NCI-H748 treated with DMSO at 0.1 percent for 48 hours (cell line): ENCODE data around the gene DUOXA2.

Source experiments
- DNase-seq: peaks from one replicate; lab custom pipeline; 2025; lab: John Stamatoyannopoulos, UW

The DUOXA2 gene

GRCh38 chr15:45136378-45136764, 22.2 kb downstream of the DUOXA2 start:
- DNase-seq = no peak

GRCh38 chr15:45137703-45138102, 23.6 kb downstream of the DUOXA2 start:
- DNase-seq = no peak

GRCh38 chr15:45138814-45139765, 25.0 kb downstream of the DUOXA2 start:
- DNase-seq = no peak

GRCh38 chr15:45139770-45140169, 25.6 kb downstream of the DUOXA2 start:
- no peak for DNase-seq

DNA sequence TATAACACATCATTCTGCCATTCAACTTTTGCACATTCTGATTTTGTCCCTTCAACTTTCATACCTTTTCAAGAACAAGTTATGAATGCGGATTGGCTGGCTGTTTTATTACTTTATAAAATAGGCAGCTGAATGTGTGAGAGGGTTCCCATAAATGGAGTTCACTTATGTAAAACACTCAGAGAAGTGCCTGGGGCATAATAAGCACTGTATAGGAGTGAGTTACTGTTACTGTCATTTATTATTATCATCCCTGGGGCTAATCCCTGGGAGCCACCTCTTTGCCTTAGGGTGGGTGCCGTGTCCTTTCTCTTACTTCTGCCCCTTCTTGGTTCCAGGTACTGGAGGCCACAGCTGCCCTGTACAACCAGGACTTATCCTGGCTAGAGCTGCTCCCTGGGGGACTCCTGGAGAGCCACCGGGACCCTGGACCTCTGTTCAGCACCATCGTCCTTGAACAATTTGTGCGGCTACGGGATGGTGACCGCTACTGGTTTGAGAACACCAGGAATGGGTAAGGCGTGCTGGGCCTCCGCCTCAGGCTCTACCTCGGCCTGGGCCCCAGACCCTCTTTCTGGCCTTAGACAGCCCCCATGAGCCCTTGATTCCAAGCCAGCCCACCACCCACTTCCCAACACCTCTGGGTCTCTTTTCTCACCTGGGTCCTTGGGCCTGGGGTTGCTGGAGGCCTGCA, 26.6 kb downstream of the DUOXA2 start:
- no peak for DNase-seq

GRCh38 chr15:45141386-45141785, 27.3 kb downstream of the DUOXA2 start:
- no peak for DNase-seq

- DNase-seq = no peak
Measured at GRCh38 chr15:45143056-45143455, 28.9 kb downstream of the DUOXA2 start.

DNA sequence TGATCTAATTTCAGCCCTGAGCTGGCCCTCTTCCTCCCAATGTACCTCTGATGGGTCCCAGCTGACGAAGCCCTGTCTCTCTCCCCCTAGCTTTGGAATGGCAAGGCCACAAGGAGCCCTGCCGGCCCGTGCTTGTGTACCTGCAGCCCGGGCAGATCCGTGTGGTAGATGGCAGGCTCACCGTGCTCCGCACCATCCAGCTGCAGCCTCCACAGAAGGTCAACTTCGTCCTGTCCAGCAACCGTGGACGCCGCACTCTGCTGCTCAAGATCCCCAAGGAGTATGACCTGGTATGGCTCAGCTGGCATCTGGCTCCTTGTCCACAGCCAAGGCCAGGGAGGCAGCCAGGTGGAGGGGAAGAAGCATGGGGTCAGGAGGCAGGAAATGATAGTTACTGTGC, 29.8 kb downstream of the DUOXA2 start:
- no peak for DNase-seq

- no peak for DNase-seq
Measured at GRCh38 chr15:45144775-45145174, 30.6 kb downstream of the DUOXA2 start.

- DNase-seq = no peak
Measured at GRCh38 chr15:45146405-45146804, 32.3 kb downstream of the DUOXA2 start.

- DNase-seq = no peak
Measured at GRCh38 chr15:45147606-45148005, 33.5 kb downstream of the DUOXA2 start.

- DNase-seq = no peak
Measured at GRCh38 chr15:45148076-45149059, 34.2 kb downstream of the DUOXA2 start.

GRCh38 chr15:45149060-45149459, 34.9 kb downstream of the DUOXA2 start:
- no peak for DNase-seq

GRCh38 chr15:45150481-45150880, 36.4 kb downstream of the DUOXA2 start:
- DNase-seq = no peak

DNA sequence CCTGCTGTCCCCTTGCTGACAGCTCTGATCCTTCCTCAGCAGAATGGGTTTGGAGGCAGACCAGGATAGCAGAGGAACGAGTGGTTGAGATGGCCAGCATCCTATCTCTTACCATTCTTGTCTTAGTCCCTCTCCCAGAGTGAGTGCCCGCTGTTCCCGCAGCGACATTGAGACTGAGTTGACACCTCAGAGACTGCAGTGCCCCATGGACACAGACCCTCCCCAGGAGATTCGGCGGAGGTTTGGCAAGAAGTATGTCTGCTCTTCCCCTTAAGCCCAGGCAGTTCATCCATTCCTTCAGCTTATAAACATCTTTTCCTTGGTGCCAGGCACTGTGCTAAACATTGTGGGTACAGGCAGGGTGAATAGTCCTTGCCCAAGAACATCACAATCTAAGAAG, 36.9 kb downstream of the DUOXA2 start:
- DNase-seq = no peak

- DNase-seq = no peak
Measured at GRCh38 chr15:45151998-45152828, 38.1 kb downstream of the DUOXA2 start.

DNA sequence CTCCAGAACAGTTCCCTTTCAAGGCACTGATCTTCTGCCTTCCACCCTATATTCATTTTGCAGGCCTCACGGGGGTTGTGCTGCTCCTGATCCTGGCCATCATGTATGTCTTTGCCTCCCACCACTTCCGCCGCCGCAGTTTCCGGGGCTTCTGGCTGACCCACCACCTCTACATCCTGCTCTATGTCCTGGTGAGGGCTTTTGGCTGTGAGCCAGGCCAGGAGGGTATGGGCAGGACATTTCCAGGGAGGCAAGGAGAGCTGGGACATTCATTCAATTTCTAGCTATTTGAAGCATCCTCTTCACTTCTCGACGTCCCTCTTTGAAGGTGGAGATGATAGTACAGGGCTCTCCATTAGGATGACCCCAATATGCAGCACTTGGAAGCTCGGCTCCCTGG, 41.6 kb downstream of the DUOXA2 start:
- no peak for DNase-seq

DNA sequence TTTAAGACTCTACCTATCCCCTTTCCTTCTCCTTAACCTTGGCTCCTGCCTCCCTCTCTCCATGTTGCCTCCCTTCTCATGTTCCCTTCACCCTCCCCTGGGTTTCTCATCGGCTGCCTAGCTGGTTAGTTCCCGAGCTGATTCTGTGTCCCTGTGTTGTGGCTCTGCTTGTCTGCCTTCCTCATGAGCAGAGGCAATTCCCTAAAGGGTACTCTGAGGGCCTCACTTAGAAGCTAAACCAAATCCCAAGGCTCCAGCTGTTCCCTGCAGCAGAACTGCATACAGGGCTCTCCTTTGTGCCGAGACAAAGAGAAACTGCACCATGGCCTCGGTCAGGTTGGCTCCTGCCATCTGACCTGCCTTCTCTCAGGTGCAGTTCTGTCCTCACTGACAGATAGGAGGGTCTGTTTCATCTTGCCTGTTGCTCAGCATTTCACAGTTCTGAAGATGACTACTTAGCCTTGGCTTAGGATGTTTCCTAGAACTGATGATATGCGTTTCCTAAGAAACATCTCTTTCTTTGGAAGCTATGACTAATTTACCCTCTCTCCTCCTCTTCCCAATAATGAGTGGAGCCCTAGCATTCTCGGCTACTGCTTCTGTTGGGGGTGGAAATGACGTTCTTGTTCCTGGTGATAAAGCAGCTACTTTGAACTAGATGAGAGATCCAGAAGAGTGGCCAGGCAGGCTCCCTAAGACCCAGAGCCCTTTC, 42.8 kb downstream of the DUOXA2 start:
- DNase-seq = no peak

DNA sequence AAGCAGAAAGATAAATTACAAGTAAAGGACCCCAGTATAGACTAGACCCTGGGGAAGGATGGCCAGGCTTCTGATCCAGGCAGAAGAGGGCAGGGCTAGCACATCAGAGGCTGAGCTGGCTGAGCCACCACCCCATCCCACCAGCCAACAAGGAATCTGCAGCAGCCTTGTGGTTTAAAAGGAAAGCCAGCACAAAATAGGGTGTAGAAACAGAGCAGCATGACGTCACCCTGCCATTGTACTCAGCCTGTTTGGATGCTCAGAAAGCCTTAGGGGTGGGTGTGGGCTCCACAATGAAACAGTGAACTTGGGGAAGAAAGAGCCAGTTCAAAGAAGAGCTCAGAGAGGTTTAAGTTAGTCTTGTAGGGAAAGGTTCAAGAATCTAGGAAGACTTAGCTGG, 43.8 kb downstream of the DUOXA2 start:
- DNase-seq = no peak

GRCh38 chr15:45161666-45162065, 47.5 kb downstream of the DUOXA2 start:
- no peak for DNase-seq
